Subcutaneous abdominal adipose tissue (tissue), 5 donors: ENCODE measurements around the gene VTA1.

ENCODE experiments used
- H3K27ac ChIP-seq: one replicate; pipeline ENCODE4 v1.7.0; 2013; ENCODE audit warnings: low read depth, mild to moderate bottlenecking, inconsistent platforms, low read length, moderate library complexity
- H3K27me3 ChIP-seq, 5 donors: one replicate each; pipeline ENCODE4 v1.7.0; 2013; ENCODE audit warnings: low read length in 5 of 5, inconsistent platforms in 1 of 5; ENCODE audit not compliant: control insufficient read depth in 5 of 5, insufficient read depth in 4 of 5
- H3K36me3 ChIP-seq, 5 donors: one replicate each; pipeline ENCODE4 v1.7.0; 2013; ENCODE audit warnings: low read length in 5 of 5; ENCODE audit not compliant: control insufficient read depth in 5 of 5, insufficient read depth in 5 of 5
- H3K4me1 ChIP-seq, 5 donors: one replicate each; pipeline ENCODE4 v1.7.0; 2013; ENCODE audit warnings: low read length in 5 of 5, mild to moderate bottlenecking in 3 of 5, moderate library complexity in 1 of 5; ENCODE audit not compliant: control insufficient read depth in 5 of 5, insufficient read depth in 5 of 5
- H3K4me3 ChIP-seq, 5 donors: one replicate each; pipeline ENCODE4 v1.7.0; 2013; ENCODE audit warnings: low read length in 5 of 5, low read depth in 1 of 5
- H3K9ac ChIP-seq, 5 donors: one replicate each; pipeline ENCODE4 v1.7.0; 2013; ENCODE audit warnings: low read length in 5 of 5, mild to moderate bottlenecking in 4 of 5, moderate library complexity in 3 of 5
- H3K9me3 ChIP-seq, 5 donors: one replicate each; pipeline ENCODE4 v1.7.0; 2013; ENCODE audit warnings: low read length in 5 of 5; ENCODE audit not compliant: control insufficient read depth in 5 of 5
- donor health status: healthy.
- donor health status: healthy.
- donor health status: healthy.
- donor health status: healthy.
- donor health status: healthy.

The VTA1 gene

DNA sequence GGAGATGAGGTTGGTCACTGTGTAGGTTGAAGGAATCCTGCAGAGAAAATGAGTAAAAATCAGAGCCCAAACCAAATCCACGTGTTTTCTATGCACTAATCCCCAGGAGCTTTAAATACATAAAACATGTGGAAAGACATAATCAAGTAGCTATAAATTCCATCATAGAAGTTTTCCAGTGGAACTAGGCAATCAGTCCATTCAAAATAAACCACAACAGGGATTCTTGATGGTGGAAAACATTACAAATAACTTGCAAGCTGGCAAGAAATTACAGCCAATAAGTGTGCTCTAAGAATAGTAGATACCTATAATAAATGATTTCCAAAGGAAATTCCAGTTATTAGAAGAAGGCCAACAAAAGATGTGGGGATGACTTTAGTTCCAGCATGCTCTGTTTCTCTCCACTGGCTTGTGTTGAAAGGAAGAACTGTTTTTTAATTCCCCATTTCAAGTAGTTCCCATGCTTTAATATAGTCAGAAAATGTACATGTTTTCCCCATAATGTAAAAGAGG is 104.9 kb downstream of the VTA1 start:
- Histone ChIP-seq H3K9ac (no peak overlapping the region), H3K9me3 (no peaks in the 10 kb centered on the region), H3K27me3 (no peaks in the 10 kb centered on the region), H3K27ac (no peak overlapping the region), H3K36me3 (no peaks in the 10 kb centered on the region), H3K4me1 (no peaks in the 10 kb centered on the region), H3K4me3 (no peak overlapping the region)

DNA sequence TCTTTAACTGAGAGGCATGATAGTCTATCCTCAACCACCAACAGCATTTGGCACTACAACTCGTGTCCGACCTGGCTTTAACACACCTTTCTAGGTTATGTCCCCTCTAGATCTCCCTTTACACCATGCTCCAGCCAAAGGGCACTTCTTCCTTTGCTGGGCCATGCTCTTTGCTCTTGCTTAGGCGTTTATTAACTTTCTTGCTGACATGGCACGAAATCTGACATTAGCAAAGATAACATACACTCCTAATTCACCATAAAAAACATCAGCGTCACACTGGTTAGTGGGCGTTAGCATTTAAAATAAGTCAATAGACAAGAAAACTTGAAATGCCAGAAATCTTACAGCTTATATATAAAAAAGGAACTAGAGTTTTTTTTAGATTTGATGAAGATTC is 107.5 kb downstream of the VTA1 start:
- Histone ChIP-seq H3K4me3 (no peak overlapping the region), H3K4me1 (no peaks in the 10 kb centered on the region), H3K9ac (no peak overlapping the region), H3K36me3 (no peaks in the 10 kb centered on the region), H3K27ac (no peak overlapping the region), H3K9me3 (no peaks in the 10 kb centered on the region), H3K27me3 (no peaks in the 10 kb centered on the region)

GRCh38 chr6:142255785-142256184 is 108.7 kb downstream of the VTA1 start:
- Histone ChIP-seq H3K36me3 (no peaks in the 10 kb centered on the region), H3K9me3 (no peaks in the 10 kb centered on the region), H3K4me1 (no peaks in the 10 kb centered on the region), H3K9ac (no peak overlapping the region), H3K4me3 (no peak overlapping the region), H3K27ac (no peak overlapping the region), H3K27me3 (no peaks in the 10 kb centered on the region)

DNA sequence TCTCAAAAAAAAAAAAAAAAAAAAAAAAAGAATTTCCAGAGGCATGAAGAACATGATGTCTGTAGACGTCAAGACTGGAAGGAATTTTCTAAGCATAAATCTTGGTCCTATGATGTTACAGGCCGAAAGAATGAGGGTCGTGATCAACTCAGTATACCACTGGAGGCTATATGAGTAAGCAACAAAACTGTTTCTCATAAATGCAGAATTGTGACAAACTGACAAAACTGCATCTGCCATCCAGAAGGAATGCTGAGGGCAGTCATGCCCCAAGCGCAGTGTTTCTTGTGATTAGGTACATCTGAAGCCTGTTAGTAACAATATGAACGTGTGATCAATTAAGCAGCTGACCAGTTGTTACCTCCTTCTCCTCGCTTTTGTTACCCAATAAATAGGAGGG is 111.2 kb downstream of the VTA1 start:
- no peaks in the 10 kb centered on the region for H3K9me3 ChIP-seq
- no peak overlapping the region for H3K4me3 ChIP-seq
- H3K27me3 ChIP-seq: no peaks in the 10 kb centered on the region
- H3K36me3 ChIP-seq: no peaks in the 10 kb centered on the region
- H3K27ac ChIP-seq: no peak overlapping the region
- H3K4me1 ChIP-seq: no peaks in the 10 kb centered on the region
- H3K9ac ChIP-seq: no peak overlapping the region

DNA sequence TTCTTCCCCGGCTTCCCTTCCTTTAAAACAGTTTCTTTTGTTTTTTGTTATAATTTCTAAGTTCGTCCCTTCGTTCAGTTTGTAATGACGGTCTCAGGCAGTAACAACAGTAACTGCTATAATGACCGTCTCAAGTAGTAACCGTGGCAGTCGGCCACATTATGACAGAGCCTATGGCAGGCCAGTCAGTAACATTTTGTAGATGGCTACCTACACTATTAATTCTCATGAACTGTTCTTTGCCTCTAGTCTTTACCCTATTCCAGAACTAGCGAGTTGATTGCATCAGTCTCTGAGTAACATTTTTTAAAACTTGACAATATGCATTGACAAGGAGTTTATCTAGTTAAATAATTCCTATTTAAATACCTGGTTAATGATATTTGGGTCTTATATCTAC is 111.7 kb downstream of the VTA1 start:
- Histone ChIP-seq H3K9ac (no peak overlapping the region), H3K36me3 (no peaks in the 10 kb centered on the region), H3K27ac (no peak overlapping the region), H3K4me1 (no peaks in the 10 kb centered on the region), H3K27me3 (no peaks in the 10 kb centered on the region), H3K4me3 (no peak overlapping the region), H3K9me3 (no peaks in the 10 kb centered on the region)

DNA sequence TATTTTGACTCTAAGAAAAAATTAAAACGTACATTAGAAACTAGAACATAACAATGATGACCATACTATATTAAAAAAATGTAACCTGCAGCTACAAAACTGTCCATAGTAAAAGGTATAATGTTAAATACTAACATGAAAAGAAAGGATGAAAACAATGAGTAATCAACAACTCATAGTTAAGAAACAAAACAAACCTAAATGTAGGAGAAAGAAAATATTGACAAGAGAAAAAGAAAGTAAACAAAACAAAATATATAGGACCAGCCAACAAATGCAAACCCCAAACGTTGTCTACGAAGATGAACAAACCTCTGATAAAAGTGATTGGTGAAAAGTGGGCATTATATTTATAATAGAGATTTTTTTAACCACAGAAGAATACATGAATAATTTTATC is 113.7 kb downstream of the VTA1 start:
- Histone ChIP-seq H3K36me3 (no peaks in the 10 kb centered on the region), H3K9ac (no peak overlapping the region), H3K9me3 (no peaks in the 10 kb centered on the region), H3K27ac (no peak overlapping the region), H3K27me3 (no peaks in the 10 kb centered on the region), H3K4me1 (no peaks in the 10 kb centered on the region), H3K4me3 (no peak overlapping the region)

GRCh38 chr6:142262231-142262630 is 115.2 kb downstream of the VTA1 start:
- no peaks in the 10 kb centered on the region for H3K9me3 ChIP-seq
- H3K36me3 ChIP-seq: no peaks in the 10 kb centered on the region
- H3K27ac ChIP-seq: no peak overlapping the region
- no peaks in the 10 kb centered on the region for H3K27me3 ChIP-seq
- no peak overlapping the region for H3K4me3 ChIP-seq
- no peak overlapping the region for H3K9ac ChIP-seq
- no peaks in the 10 kb centered on the region for H3K4me1 ChIP-seq

GRCh38 chr6:142265476-142265875 is 118.4 kb downstream of the VTA1 start:
- Histone ChIP-seq H3K9me3 (no peaks in the 10 kb centered on the region), H3K4me1 (no peaks in the 10 kb centered on the region), H3K4me3 (no peak overlapping the region), H3K9ac (no peak overlapping the region), H3K27ac (no peak overlapping the region), H3K36me3 (no peaks in the 10 kb centered on the region), H3K27me3 (no peaks in the 10 kb centered on the region)

DNA sequence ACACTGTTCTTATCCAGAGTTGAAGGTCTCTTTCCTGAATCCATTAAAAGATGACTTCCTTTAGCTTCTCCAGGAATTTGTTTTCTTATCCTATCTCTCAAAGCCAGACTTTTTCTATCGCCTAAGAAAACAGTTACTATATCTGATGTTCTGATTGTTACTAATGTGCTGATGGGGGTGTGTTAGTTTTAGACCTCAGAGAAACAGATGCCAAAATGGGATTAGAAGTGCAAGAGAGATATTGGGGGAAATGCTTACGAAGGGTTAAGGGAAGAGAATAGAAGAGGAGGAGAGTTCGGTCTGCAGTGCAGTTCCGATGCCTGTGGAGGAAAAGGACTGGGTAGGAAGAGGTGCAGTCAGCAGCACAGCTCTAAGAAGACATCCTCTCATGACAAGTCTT is 119.0 kb downstream of the VTA1 start:
- H3K27me3 ChIP-seq: no peaks in the 10 kb centered on the region
- no peak overlapping the region for H3K9ac ChIP-seq
- H3K4me3 ChIP-seq: no peak overlapping the region
- H3K27ac ChIP-seq: no peak overlapping the region
- no peaks in the 10 kb centered on the region for H3K4me1 ChIP-seq
- no peaks in the 10 kb centered on the region for H3K36me3 ChIP-seq
- no peaks in the 10 kb centered on the region for H3K9me3 ChIP-seq

DNA sequence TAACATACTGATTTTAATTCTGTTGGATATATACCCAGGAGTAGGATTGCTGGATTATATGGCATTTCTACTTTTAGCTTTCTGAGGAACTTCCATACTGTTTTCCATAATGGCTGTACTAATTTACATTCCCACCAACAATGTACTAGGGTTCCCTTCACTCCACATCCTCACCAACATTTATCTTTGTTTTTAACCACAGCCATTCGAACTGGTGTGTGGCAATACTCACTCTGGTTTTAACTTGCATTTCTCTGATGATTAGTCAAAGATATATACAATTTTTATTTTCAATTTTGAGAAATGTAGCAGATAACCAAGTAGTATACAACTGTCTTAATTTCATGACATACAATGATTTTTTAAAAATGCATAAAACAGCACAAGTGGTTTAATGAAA is 124.4 kb downstream of the VTA1 start:
- H3K9ac ChIP-seq: no peak overlapping the region
- H3K9me3 ChIP-seq: no peaks in the 10 kb centered on the region
- H3K36me3 ChIP-seq: no peaks in the 10 kb centered on the region
- H3K4me1 ChIP-seq: no peaks in the 10 kb centered on the region
- no peak overlapping the region for H3K27ac ChIP-seq
- no peak overlapping the region for H3K4me3 ChIP-seq
- no peaks in the 10 kb centered on the region for H3K27me3 ChIP-seq
